HT1080 (cell line): Measurements from ENCODE around the gene COL15A1. TPM values are rescaled to one million over a fixed set of nuclear protein-coding genes. Genes with fewer than 3 reads are reported as not detected.

Experiments
- DNase-seq: peaks from one replicate; pipeline ENCODE4 v3.0.0-alpha.2; 2015; ENCODE audit warnings: low read depth
- total RNA-seq: library from RNA; depleted of rRNA; stranded (reverse); fragments of >200 nt; shearing (Covaris generic); gene quantifications from 2 replicates; pipeline ENCODE4 v1.2.3, GENCODE V29; 2014

The COL15A1 gene
- total RNA-seq, 1 experiment from 2014 or later = 0.14 TPM

GRCh38 chr9:98992107-98992884 is 48.6 kb downstream of the COL15A1 start:
- no peak for DNase-seq

- no peak for DNase-seq
These were observed 49.3 kb downstream of the COL15A1 start for GRCh38 chr9:98992885-98993569.

- no peak for DNase-seq
These were observed 49.9 kb downstream of the COL15A1 start for GRCh38 chr9:98993570-98993945.

GRCh38 chr9:98994172-98995058 is 50.7 kb downstream of the COL15A1 start:
- no peak for DNase-seq

- no peak for DNase-seq
These were observed 51.5 kb downstream of the COL15A1 start for GRCh38 chr9:98995059-98995671.

- no peak for DNase-seq
These were observed 52.3 kb downstream of the COL15A1 start for GRCh38 chr9:98995971-98996504.

- DNase-seq = peak; percentile 29
These were observed 53.9 kb downstream of the COL15A1 start for GRCh38 chr9:98997604-98998003.

- peak; percentile 56 for DNase-seq
These were observed 54.9 kb downstream of the COL15A1 start for GRCh38 chr9:98998441-98999151.

GRCh38 chr9:98999152-98999525 is 55.4 kb downstream of the COL15A1 start:
- DNase-seq = no peak

GRCh38 chr9:99000476-99001395 is 57.0 kb downstream of the COL15A1 start:
- peak; percentile 52 for DNase-seq

- DNase-seq = no peak
These were observed 58.2 kb downstream of the COL15A1 start for GRCh38 chr9:99001892-99002291.

- DNase-seq = no peak
These were observed 59.0 kb downstream of the COL15A1 start for GRCh38 chr9:99002706-99003105.

GRCh38 chr9:99003308-99003707 is 59.6 kb downstream of the COL15A1 start:
- no peak for DNase-seq

GRCh38 chr9:99004115-99004514 is 60.4 kb downstream of the COL15A1 start:
- no peak for DNase-seq

GRCh38 chr9:99004717-99005460 is 61.2 kb downstream of the COL15A1 start:
- no peak for DNase-seq

- DNase-seq = no peak
These were observed 61.9 kb downstream of the COL15A1 start for GRCh38 chr9:99005651-99006050.

GRCh38 chr9:99006511-99006910 is 62.8 kb downstream of the COL15A1 start:
- no peak for DNase-seq

- DNase-seq = no peak
These were observed 63.3 kb downstream of the COL15A1 start for GRCh38 chr9:99006979-99007378.

GRCh38 chr9:99008203-99008602 is 64.5 kb downstream of the COL15A1 start:
- no peak for DNase-seq
